Stimulated activated CD4-positive, alpha-beta T cell treated with anti-CD3 and anti-CD28 coated beads, Interleukin-15, amount 100 ng/mL, for 1 hour (primary cell): ENCODE data around the gene SPATA1.
"Not testable (repeated sequence)": the region's sequence is repeated elsewhere in the genome, so short reads cannot be mapped to it uniquely, and the experiment has no call there.

Source experiments
- DNase-seq, 2 donors: peaks; one replicate each; pipeline ENCODE4 v3.0.0-alpha.2; 2020; ENCODE audit warnings: low read depth in 1 of 2, low spot score in 1 of 2

The SPATA1 gene

GRCh38 chr1:84506002-84506728 lies at the start of gene SPATA1, which contains the start of gene GNG5:
Gene SPATA1, plus strand, starts transcription at chr1:84506386. Its CDS starts 9,974 bp downstream, at chr1:84516360.
Gene GNG5, minus strand, starts transcription at chr1:84506581. Its CDS starts 490 bp downstream, at chr1:84506091.
- DNase-seq = peak; percentile 93 to 97

DNA sequence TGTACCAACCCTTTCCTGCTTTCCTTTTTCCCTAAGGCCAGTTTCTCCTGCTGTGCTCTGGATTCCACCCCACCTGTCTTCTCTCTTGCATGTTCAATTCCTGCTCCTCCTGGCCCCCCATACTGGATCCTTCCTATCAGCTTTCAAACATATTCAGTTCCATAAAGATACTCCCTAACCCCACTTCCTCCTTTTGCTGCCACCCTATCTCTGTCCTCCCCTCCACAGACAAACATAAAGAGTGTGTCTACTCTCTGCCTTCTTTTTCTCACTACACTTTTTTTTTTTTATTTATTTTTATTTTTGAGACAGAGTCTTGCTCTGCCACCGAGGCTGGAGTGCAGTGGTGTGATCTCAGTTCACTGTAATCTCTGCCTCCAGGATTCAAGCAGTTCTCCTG lies 44.1 kb upstream of the SPATA1 start:
- no peak for DNase-seq

- DNase-seq = no peak
Observed at GRCh38 chr1:84467298-84467697, 38.9 kb upstream of the SPATA1 start.

DNA sequence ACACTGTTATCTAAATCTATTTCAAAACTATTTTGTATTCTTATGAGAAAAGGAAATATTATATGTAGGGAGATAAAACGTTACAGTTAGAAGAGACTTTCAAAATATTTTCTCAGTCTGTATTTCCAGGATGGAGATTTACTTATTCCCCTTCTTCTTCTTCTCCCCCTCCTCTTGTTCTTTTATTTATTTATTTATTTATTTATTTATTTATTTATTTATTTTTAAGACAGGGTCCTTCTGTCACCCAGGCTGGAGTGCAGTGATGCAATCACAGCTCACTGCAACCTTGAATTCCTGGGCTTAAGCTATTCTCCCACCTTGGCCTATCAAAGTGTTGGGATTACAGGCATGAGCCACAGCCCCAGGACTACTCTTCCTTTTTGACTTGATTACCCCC lies 30.0 kb upstream of the SPATA1 start:
- DNase-seq = no peak

DNA sequence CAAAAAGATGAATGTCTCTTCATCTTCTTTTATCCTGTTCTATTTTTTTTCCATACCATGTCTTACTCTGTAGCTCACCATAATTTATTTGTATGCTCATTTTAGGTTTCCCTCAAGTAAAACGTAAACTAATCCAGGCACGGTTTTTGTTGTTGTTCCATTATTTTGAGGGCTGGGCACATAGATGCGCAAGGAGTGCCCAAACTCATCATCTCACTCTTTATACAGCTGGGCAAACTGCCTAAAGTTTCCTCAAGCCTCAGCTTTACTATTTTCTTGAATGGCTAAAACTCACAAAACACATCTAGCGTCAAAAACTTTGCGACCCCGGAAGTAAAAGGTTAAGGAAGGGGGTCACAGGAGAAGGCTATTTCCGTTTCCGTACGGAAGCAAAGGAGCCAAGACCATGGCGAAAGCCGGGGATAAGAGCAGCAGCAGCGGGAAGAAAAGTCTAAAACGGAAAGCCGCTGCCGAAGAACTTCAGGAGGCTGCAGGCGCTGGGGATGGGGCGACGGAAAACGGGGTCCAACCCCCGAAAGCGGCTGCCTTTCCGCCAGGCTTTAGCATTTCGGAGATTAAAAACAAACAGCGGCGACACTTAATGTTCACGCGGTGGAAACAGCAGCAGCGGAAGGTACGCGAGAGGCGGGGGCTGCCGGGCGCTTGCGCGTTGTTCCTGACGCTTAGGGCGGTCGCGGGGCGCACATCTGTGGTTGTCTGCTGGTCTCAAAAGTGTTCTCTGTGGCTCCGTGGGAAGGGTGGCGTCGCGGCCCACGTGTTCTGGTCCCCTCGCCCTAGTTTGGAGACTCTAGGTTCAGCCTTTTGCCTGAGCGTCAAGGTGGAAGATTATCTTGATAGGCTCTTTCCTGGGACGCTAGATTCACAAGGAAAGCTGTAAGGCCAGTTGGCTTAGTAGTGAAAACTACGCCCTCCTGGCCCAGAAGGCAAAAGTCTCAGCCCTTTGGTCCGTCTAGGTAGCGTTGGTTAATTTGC lies 27.0 kb upstream of the SPATA1 start, which contains the start of gene RPF1:
RPF1 (plus strand) TSS at position 391 of the 993 bp plus-strand sequence; CDS start at position 407, 16 bp downstream.
- peak; percentile 47 to 55 for DNase-seq

DNA sequence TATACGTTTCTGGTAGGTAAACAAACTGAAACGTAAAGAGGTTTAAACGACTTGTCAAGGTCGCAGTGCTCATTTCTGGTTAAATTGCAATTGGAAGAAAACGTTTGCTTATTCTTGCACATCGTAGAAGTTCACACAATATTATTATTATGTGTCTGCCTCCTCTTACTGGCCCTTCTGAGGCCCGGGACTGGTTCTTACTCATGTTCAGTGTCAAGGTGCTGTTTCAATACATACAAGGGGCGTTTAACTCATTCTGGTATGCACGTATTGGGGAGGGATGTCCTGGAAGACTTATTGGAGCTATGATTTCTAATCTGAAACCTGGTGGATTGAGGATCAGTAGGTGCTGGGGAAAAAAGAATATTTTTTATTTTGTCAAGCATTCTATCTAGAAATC lies 26.2 kb upstream of the SPATA1 start:
- no peak for DNase-seq

DNA sequence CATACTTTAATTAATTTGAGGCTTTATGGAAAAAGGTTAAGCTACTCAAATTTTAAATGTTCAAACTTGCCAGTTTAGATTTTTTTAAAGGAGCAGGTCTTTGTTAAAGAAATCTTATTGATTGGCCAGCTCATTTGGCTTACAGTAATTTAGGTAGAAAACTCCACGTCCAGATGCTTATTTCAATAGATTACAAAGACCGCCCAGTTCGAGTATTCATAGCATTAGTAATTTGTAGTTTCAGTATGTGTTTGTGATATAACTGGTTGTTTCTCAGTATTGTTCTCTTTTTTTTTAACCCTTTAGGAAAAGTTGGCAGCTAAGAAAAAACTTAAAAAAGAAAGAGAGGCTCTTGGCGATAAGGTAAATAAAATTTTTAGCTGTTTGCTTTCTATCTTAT lies 25.5 kb upstream of the SPATA1 start:
- no peak for DNase-seq

DNA sequence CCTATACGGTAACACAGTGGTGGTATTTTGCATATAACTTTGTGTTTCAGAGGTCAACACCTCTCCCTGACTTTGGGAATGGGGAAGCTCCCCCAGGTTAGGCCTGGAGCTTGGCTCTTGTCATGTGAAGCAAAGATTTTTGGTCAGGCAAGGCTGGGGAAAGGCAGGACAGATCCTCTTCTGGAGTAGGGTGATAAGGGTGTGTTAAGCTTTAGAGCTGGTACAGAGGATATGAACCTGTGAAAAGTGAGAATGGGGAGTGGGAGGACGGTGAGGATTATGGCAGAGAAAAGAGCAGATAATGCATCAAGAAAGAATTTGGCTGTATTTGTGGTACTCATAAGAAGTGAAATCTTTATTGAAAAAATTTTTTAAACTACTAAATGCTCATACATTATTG lies 24.9 kb upstream of the SPATA1 start:
- DNase-seq = no peak

- no peak for DNase-seq
Observed at GRCh38 chr1:84488107-84488506, 18.1 kb upstream of the SPATA1 start.

- DNase-seq = no peak
Observed at GRCh38 chr1:84489766-84490165, 16.4 kb upstream of the SPATA1 start.

DNA sequence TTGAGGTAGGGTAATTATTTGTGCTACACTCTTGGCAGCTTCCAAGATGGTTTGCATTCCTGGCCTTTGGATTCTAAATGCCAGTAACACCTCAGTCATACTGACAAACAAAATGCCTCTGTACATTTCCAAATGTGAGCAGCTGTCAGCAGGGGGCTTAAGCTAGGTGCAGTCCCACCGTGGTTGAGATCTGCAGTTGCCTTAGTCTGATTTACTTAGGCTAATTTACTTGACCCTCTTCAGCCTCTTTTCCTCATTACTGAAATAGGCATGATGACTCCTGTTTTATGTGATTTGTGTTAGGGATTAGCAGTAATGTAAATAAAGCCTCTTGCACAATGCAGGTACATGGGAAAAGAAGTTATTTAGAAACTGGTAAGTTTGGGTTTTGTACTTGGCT lies 13.5 kb upstream of the SPATA1 start:
- DNase-seq = no peak

GRCh38 chr1:84493747-84494146 lies 12.4 kb upstream of the SPATA1 start:
- no peak for DNase-seq

GRCh38 chr1:84496498-84496897 lies 9.7 kb upstream of the SPATA1 start:
- DNase-seq = no peak

DNA sequence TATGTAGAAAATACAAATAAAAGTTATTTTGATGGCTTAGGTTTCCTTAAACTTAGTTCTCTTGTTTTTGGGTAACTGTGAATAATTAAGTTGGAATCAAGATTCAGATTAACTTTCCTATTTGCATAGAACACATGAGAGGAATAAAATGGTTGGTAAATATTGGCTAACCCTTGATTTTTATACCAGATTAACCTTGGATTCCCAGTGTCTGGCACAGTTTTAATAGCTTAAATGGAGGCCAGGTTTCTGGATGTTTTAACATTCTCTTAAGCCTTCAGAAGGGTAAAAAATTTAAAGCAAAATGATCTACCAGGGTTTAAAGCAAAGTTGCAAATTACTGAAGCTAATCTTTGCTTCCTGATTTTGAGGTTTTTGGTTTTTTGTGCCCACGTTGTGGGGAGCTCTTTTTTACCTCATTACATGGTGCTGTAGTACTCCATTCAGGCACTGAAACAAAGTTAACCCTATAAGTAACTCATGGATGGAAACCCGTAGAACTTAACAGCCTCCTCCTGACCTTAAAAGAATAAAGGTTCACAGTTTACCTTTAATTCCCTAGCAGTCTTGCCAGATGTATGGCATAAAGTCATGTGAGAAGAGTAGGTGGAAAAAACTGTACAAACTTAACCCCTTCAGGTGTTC lies 8.4 kb upstream of the SPATA1 start:
- DNase-seq = no peak

DNA sequence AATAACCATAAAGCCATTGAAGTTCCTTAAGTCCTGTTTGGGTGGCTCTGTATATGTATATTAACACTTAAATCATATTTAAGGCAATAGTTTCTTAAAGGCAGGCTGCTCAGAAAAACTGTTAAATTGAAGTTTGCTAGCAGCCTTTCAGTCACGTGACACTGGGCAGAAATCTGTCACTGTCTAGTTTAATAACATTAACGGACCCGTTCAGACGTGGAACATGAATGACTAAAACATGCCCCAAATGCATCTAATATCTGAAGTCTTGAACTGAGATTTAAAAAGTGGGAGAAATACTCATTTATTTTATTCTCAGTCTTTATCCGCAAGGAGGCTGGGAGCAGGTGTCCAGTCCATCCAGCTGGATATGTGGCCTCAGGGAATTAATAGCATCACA lies 3.3 kb upstream of the SPATA1 start:
- DNase-seq = no peak

DNA sequence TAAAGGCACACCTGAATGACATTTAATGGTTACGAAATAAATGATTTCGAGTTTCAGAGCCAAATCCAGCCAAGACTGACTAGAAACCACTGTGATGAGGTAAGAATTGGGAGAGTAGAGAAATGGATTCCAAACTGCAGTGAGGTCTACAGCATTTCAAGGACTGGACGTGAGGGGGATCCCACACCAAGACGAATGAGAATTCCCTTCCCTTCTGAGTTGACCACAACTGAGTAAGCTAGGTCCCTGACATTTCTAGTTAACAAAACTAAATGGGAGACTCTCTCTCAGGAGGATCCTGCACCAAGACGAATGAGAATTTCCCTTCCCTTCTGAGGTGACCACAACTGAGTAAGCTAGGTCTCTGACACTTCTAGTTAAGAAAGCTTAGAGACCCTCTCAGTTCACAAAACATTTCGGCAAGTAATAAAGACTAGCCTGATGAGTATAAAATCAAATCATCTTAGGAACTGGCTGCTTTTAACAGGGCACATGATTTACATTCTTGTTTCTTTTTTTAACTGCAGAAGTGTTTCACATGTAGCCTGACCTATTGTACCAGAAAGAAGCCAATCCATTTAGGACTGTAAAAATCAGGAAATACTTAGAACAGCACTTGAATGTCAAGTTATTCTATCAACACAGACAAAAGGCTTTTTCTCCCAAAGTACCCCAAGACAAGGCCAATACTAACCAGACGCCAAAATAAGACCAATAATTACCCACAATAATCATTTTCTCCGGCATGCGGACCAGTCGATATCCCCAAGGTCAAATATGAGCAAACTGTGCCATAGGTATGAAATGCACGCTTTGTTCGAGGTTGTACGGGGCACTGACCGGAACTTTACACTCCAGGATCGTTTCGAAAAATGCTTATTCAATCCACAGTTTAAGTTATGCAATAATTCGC lies 1.4 kb upstream of the SPATA1 start:
- DNase-seq = no peak

- DNase-seq = no peak
Observed at GRCh38 chr1:84505493-84506001, 639 bp upstream of the SPATA1 start.

- DNase-seq = no peak
Observed at GRCh38 chr1:84506729-84507453, 705 bp downstream of the SPATA1 start.

DNA sequence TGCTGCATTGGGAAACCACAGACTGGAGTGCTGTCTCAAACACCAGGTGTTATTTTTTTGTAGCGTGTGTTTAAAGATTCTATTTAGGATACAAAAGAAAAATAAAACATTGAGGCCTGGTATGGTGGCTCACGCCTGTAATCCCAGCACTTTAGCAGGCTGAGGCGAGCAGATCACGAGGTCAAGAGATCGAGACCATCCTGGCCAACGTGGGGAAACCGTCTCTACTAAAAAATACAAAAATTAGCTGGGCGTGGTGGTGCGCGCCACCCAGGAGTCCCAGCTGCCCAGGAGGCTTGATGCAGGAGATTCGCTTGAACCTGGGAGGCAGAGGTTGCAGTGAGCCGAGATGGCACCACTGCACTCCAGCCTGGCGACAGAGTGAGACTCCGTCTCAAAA lies 1.7 kb downstream of the SPATA1 start:
- not testable (repeated sequence) for DNase-seq
